MM.1S (cell line): Measurements from ENCODE around the gene PTPN1.

Experiments used
- EZH2 ChIP-seq: fragments of 300-600 bp; sonication (generic); optimal IDR thresholded peaks from 2 replicates; pipeline ENCODE3; 2017; ENCODE audit warnings: low read depth, mild to moderate bottlenecking, antibody characterized with exemption, low read length, mixed read lengths
- TF ChIP-seq, protein P1 (sequence below): fragments of 300-600 bp; sonication (generic); IDR thresholded peaks from 2 replicates; pipeline ENCODE4 v1.5.1; 2016; ENCODE audit warnings: antibody characterized with exemption, low read length, mixed read lengths

DNA sequence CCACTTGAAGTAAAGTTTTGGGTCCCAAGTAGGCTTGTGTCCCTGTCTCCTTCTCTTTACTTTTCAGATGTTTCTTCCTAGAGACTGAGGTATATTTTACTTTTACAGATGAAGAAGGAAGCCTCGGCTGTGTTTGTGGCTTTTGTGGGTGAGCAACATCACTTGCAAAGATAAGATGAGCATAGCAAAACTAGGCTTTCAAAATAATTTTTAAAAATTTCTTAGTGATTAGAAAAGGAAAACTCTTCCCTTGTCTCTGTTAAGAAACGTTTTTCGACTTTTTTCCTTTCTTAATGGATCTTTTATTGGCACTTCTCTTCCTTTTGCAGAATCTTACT, 7.6 kb downstream of the PTPN1 start:
- TF ChIP-seq, protein P1, sequence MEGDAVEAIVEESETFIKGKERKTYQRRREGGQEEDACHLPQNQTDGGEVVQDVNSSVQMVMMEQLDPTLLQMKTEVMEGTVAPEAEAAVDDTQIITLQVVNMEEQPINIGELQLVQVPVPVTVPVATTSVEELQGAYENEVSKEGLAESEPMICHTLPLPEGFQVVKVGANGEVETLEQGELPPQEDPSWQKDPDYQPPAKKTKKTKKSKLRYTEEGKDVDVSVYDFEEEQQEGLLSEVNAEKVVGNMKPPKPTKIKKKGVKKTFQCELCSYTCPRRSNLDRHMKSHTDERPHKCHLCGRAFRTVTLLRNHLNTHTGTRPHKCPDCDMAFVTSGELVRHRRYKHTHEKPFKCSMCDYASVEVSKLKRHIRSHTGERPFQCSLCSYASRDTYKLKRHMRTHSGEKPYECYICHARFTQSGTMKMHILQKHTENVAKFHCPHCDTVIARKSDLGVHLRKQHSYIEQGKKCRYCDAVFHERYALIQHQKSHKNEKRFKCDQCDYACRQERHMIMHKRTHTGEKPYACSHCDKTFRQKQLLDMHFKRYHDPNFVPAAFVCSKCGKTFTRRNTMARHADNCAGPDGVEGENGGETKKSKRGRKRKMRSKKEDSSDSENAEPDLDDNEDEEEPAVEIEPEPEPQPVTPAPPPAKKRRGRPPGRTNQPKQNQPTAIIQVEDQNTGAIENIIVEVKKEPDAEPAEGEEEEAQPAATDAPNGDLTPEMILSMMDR: no peak
- TF ChIP-seq EZH2: no peak
